Gastroesophageal sphincter (tissue), 3 donors: Measurements from ENCODE around the gene EFHD1.

Experiments
- EP300 ChIP-seq: sonication (generic); formaldehyde crosslinking; IDR thresholded peaks from one replicate; pipeline ENCODE4 v1.6.1; 2017; ENCODE audit warnings: antibody characterized with exemption, mild to moderate bottlenecking
- TF ChIP-seq, protein P1 (sequence below), 4 experiments: fragments of 200-600 bp in 2 of 4; fragments of 450-650 bp in 2 of 4; sonication (generic) in 1 of 4; IDR thresholded peaks; one replicate each; pipeline ENCODE4 v1.5.1; 2017 to 2019; ENCODE audit warnings: antibody characterized with exemption in 4 of 4, mild to moderate bottlenecking in 2 of 4, moderate library complexity in 2 of 4

DNA sequence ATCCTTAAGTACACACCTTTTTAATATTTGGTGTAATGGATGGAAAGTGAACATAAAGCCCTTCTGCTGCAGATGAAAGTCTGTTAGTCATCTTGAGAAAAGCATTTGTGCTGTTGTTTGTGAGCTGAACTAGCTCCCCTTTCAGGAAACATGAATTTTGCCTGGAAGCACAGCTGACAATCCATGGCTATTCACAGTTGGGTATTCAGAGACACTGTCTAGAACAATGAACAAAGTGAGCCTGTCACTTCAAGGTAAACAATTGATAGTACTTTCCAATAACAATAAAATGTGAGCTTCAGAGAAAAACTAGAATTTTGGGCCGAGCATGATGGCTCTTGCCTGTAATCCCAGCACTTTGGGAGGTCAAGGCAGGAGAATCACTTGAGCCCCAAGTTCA lies 6.8 kb upstream of the EFHD1 start:
- TF ChIP-seq, protein P1, sequence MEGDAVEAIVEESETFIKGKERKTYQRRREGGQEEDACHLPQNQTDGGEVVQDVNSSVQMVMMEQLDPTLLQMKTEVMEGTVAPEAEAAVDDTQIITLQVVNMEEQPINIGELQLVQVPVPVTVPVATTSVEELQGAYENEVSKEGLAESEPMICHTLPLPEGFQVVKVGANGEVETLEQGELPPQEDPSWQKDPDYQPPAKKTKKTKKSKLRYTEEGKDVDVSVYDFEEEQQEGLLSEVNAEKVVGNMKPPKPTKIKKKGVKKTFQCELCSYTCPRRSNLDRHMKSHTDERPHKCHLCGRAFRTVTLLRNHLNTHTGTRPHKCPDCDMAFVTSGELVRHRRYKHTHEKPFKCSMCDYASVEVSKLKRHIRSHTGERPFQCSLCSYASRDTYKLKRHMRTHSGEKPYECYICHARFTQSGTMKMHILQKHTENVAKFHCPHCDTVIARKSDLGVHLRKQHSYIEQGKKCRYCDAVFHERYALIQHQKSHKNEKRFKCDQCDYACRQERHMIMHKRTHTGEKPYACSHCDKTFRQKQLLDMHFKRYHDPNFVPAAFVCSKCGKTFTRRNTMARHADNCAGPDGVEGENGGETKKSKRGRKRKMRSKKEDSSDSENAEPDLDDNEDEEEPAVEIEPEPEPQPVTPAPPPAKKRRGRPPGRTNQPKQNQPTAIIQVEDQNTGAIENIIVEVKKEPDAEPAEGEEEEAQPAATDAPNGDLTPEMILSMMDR (IDR thresholded peaks at IDR 0.05): no peak
- no peak for TF ChIP-seq EP300
